Loucy (cell line): ENCODE measurements around the gene ARHGEF35.
"Not testable (repeated sequence)": the region's sequence is repeated elsewhere in the genome, so short reads cannot be mapped to it uniquely, and the experiment has no call there.

ENCODE experiments used
- CTCF ChIP-seq: fragments of 200-600 bp; sonication (generic); conservative IDR thresholded peaks from 2 replicates; pipeline ENCODE4 v1.5.1; 2014; ENCODE audit warnings: mild to moderate bottlenecking, antibody characterized with exemption, low read length
- EZH2phosphoT487 ChIP-seq: fragments of 200-600 bp; IDR thresholded peaks from 2 replicates; pipeline ENCODE4 v1.6.1; 2018; ENCODE audit warnings: antibody characterized with exemption, mild to moderate bottlenecking, moderate library complexity, borderline replicate concordance

- TF ChIP-seq CTCF, EZH2phosphoT487: not testable (repeated sequence)
Measured at GRCh38 chr7:144195212-144195872, at the start of gene ARHGEF35.
